HPDE6-E6E7 (cell line): ENCODE data around the gene HMOX1.

ENCODE experiments used
- DNase-seq: peaks from one replicate; pipeline ENCODE4 v3.0.0; 2011; ENCODE audit warnings: missing footprints; ENCODE audit errors: extremely low spot score

HMOX1 gene

DNA sequence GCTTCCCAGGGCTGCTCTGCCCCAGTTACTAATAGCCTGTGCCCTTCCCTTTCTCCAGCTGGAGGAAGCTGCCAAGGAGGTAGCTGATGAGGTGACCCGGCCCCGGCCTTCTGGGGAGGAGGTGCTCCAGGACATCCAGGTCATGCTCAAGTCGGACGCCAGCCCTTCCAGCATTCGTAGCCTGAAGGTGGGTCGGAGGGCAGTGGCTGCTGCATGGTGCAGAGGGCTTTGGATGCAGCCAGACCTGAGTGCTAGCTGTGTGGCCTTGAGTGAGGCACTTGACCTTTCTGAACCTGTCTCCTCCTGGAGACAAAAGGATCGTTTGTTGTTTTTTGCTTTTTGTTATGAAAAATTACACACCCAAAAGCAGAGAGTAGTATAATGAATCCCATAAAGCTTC lies 22.5 kb downstream of the HMOX1 start:
- no peak for DNase-seq

DNA sequence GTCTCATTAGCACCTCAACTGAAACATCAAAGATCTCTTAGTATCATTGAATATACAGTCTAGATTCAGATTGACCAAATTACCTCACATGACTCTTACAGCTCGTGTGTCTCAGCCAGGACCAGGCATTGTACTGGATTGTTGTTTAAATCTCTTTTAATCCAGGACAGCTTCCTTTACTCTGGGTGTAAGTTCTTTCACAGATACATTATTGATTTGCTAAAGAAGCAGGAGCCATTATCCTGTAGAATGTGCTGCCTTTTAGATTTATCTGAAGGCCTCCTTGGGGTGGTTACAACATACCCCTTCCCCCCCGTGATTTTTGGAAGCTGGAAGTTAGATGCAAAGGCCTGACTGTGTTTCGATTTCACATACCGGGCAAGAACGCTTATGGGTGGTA lies 23.3 kb downstream of the HMOX1 start:
- no peak for DNase-seq

DNA sequence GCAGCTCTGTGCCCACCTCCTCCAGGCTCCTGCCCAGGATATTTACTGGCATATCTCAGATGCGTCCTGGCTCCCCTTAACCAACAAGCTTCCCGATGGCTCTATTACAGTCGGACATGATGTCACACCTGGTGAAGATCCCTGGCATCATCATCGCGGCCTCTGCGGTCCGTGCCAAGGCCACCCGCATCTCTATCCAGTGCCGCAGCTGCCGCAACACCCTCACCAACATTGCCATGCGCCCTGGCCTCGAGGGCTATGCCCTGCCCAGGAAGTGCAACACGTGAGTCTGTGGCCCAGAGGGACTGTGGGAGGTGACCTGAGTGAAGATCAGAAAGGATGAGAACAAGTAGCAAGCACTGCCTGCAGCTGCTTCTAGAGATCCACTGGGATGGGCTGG lies 25.5 kb downstream of the HMOX1 start:
- no peak for DNase-seq

DNA sequence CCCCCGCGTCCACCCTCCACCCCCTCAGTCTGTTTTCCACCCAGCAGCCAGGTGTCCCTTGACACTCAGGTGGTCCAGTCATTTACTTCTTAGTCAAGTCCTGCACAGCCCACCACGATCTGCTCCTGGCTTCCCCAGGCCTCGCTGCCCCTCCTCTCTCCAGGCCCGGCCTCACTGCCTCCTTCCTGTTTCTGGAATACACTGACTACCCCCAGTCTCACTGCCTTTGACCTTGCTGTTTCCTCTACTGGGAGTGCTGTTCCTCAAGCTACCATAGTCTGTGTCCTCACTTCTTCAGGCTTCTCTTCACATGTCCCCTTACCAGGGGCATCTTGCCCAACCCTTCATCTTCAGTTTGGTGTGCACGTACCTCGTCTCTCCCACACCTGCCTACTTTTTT lies 26.5 kb downstream of the HMOX1 start:
- DNase-seq, result no peak

DNA sequence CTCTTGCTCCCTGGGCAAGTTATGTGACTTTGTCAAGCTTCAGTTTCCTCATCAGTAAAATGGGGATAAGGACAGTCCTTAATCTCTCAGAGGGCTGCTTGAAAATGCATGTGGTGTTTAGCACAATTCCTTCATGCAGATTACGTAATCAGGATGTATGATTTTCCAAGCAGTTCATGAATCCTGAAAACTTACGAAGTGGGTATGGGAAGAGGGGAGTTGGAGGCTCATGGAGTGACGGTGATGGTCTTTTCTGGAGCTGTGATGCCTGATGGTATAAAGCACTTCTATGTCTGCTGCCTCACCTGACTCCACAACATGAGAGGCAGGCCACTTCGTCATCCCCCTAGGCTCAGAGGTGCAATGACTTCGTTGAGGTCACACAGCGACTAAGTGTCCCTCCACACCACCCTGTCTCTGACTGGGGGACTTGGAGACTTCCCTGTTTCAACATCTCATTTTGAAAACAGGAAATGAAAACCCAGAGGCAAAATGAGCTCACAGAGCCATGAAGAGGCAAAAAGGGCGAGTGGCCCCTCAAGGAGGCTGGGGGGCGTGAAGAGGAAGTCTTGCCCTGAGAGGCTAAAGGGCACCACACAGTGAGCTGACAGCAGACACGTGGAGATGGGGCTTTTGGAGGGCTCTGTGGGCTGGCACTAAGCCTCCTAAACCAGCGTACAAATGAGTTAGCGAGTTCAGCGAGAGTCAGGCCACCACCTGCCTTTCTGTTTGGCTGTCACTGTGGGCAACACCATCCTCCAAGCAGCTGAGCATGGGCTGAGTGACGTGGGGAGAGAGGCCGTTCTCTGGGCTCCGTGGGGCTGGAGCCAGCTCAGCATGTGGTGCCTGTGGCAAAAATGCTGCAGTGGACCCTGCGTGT lies 29.1 kb downstream of the HMOX1 start:
- no peak for DNase-seq

DNA sequence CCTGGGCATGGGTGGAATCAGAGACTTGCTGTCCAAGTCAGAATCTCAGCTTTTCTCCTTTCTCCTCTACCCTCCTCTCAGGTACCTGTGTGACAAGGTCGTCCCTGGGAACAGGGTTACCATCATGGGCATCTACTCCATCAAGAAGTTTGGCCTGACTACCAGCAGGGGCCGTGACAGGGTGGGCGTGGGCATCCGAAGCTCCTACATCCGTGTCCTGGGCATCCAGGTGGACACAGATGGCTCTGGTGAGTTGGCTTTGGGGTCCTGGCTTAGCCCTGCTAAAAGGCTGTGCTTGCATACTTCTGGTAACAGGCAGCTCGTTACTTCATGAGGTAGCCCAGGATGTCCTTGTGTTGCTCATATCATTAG lies 29.8 kb downstream of the HMOX1 start:
- DNase-seq, result no peak

DNA sequence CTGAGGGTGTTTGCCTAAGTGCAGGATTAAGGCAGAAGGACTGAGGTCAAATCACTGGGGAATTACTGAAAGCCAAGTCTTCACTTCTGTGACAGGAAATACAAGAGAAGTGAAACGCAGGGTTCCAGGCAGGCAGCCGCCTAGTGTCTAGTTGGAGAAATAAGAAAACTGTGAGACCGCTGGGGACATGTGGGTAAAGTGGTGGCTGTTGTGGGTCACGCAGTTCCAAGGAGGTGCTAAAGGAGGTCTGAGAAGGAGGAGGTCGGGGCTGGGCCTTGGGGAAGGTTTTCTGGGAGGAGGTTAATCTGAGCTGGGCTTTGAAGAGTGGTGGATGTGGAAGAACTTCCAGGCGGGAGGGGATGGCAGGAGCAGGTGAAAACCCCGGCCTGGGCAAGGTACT lies 30.2 kb downstream of the HMOX1 start:
- no peak for DNase-seq

DNA sequence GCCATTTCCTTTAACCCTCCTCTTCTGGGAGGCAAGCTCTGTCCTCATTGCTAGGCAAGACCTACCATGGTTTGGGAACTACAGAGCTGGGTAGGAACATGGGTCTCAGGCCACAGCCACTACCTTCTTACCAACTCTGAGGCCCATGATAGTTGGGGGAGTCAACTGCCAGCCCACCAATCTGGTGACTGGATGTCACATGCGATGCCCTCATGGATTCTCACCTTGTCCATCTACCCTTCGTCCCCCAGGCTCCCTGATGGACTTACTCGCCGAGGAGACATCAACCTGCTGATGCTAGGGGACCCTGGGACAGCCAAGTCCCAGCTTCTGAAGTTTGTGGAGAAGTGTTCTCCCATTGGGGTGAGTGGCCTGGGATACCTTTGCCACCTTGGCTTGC lies 32.7 kb downstream of the HMOX1 start:
- DNase-seq, result no peak

DNA sequence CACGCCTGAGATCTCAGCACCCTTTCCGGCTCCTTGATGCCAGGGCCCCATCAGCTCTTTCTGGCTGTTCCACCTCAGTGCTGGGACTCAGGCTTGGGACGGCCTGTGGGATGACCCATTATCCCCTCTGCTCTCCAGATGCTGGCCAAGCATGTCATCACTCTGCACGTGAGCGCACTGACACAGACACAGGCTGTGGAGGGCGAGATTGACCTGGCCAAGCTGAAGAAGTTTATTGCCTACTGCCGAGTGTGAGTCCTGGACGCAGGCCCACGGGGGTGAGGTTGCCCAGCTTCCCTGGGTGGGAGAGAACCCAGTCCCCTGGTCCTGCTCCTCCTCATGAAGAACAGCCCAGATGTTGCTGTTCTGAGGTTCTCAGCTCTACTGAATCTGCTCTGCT lies 36.7 kb downstream of the HMOX1 start:
- no peak for DNase-seq

DNA sequence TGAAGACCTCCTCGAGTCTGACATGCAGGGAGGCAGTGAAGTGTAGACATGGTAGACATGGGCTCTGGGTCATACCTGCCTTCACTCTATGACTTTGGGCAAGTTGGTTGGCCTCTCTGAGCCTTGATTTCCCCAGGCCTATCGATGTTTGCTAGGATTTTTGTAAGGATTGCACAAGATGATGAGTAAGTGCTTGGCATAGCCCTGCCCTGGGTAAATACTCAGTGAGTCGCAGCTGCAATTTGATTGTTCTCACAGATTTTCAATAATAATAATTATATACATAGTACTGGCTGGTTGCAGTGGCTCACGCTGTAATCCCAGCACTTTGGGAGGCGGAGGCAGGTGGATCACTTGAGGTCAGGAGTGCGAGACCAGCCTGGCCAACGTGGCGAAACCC lies 37.2 kb downstream of the HMOX1 start:
- DNase-seq, result peak; percentile 28

DNA sequence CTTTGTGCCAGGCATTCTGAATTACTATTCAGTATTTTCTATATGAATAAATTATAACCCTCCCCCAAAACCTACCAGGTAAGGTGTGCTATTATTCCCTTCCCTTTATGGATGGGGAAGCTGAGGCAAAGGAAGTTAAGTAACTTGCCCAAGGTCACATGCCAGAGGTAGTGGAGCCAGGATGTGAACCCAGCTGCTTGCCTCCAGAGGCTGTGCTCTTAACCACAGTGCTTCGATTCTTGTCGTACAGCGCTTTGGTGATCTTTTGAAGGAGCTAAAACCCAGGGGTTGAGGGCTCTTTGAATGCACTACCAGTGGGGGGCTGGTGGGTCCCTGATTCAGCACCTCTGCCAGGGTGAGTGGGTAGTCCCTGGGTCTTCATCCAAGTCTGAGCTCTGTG lies 37.8 kb downstream of the HMOX1 start:
- DNase-seq, result no peak

DNA sequence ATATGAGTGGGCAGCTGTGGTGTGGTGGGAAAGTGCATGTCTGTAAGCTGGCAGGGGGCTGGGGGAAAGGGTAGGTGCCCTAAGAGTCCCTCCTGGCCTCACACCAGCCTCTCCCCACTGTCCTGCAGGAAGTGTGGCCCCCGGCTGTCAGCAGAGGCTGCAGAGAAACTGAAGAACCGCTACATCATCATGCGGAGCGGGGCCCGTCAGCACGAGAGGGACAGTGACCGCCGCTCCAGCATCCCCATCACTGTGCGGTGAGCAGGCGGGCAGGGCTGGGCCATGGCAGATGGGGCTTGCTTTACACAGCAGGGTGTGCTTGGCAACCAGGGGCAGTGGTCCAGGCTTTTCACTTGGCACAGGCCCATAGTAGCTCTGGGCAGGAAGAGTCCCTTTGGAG lies 38.9 kb downstream of the HMOX1 start:
- no peak for DNase-seq

DNA sequence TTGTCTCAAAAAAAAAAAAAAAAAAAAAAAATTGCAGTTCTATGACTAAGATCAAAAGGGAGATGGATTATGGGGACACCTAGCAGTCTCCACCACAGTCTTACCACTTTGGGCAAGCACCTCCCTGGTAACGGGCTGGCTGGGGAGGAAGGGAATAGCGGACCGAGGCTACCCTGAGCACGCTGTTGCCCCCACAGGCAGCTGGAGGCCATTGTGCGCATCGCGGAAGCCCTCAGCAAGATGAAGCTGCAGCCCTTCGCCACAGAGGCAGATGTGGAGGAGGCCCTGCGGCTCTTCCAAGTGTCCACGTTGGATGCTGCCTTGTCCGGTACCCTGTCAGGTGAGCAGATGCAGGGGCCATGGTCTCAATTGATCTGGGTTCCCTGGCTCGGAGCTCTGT lies 40.2 kb downstream of the HMOX1 start:
- DNase-seq, result no peak

DNA sequence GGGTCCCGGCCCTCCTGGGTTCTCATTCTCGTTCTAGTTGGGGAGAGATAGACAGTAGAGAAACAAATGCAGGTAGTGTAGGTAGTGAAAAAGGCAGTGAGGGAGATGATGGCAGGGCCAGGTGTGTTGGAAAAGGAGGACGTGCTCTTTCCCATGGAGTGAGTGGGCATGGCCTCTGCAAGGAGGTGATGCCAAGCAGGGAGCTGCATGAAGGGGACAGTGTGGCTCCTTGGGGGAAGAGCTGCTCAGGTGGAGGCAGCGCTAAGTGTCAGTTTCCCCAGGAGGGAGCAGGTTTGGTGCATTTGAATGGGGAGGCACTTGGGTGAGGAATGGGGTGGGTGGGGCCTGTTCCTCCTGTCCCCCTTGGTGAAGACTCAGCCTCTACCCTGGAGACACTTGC lies 41.2 kb downstream of the HMOX1 start:
- no peak for DNase-seq

DNA sequence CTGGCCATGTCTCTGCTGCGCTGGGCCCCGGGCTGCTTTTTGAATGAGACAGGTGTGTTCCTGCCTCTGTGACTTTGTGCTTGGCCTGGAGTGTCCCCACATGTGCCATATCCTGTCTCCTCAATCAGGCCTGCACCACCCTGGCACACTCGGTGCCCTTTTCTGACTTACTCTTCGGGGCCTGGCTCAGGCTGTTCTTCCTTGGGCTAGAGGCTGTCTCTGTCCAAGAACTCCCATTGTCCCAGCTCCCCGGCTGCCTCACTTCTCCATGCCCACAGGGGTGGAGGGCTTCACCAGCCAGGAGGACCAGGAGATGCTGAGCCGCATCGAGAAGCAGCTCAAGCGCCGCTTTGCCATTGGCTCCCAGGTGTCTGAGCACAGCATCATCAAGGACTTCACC lies 42.0 kb downstream of the HMOX1 start:
- no peak for DNase-seq

DNA sequence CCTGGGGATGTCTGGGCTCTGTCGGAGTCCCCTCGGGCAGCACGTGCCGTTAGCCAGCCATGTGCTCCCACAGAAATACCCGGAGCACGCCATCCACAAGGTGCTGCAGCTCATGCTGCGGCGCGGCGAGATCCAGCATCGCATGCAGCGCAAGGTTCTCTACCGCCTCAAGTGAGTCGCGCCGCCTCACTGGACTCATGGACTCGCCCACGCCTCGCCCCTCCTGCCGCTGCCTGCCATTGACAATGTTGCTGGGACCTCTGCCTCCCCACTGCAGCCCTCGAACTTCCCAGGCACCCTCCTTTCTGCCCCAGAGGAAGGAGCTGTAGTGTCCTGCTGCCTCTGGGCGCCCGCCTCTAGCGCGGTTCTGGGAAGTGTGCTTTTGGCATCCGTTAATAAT lies 43.2 kb downstream of the HMOX1 start:
- no peak for DNase-seq

DNA sequence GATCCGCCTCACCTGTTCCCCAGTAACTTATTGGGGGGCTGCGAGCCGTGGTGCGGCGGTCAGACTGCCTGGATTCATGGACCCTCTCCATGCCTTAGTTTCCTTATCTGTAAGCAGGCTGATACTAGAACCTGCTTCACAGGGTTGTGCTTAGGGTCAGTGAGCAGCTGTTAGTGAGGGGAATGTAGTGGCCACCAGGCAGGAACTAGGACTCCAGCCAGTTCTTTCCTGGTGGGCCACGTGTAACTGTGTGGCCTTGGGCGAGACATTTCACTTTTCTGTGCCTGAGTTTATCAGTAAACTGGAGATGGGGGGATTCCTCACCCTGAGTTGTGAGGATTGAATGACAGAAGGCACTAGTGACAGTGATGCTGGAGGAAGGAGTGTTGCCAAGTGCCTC lies 43.9 kb downstream of the HMOX1 start:
- no peak for DNase-seq

DNA sequence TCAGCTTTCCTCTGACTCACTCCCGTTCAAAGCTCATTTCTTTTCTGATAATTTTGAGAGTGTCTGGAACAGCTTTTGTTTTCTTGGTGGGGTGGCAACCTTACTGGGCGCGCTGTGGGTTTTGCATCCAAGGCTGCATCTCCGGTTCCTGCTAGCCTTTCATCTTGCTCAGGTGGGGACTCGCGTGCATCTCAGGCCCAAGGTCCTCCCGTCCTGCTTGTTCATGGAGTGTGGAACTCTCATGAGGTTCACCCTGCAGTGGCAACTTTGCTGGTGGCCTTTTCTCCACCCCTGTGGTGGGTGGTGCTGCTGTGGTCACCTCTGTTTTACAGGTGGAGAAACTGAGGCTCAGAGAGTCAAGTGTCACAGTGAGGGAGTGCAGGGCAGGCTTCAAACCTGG lies 44.6 kb downstream of the HMOX1 start:
- no peak for DNase-seq

DNA sequence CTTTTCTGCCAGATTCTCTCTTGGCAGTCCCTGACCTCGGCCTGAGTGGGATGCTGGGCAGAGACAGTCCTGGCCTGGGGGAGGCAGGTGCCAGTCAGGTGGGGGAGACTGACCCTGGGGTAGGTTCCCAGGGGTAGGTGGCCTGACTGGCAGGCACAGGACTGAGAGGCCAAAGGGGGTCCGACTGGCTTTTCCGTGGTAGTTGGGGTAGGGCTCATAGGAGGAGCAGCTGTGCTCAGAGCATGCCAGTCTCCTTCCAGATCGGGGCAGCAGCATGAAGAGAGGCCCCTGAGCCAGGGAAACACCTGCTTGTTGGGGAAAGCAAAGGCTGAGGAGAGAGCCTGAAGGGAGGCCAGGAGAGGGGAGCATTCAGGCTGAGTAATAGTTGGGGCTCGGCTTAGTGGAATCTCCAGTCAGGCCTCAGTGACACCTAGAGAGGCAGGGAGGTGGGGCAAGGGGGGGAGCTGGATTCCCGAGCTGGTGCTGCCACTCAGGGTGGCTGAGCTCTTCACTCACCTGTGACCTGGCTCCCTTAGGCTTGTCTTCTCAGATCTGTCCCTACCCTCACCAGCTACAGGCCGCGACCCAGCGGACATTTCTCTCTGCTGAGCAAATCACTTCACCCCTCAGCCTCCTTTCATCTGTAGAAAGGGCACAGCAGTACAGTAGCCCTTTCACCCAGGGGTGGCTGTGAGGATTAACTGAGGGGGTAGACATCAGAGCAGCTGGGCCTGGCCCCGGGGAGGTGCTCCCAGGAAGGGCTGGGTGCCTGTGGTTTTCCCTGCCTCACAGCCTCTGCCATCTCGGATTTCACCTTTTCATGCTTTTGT lies 45.3 kb downstream of the HMOX1 start:
- peak; percentile 49 for DNase-seq

DNA sequence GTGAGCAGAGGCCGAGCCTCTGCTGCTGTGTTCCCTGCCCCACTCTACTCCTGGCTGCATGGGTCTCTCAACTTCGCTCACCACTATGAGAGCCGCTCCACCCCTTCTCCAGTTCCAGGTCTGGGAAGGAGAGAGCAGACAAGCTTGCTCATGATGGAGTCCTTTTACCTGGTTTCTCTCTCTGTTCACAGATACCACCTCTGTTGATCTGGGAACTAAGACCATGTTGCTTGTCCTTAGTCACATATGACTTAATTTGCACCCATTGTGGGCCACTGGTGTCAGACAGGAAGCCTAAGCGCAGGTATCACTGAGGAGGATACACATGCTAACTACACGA lies 45.9 kb downstream of the HMOX1 start:
- DNase-seq, result no peak

DNA sequence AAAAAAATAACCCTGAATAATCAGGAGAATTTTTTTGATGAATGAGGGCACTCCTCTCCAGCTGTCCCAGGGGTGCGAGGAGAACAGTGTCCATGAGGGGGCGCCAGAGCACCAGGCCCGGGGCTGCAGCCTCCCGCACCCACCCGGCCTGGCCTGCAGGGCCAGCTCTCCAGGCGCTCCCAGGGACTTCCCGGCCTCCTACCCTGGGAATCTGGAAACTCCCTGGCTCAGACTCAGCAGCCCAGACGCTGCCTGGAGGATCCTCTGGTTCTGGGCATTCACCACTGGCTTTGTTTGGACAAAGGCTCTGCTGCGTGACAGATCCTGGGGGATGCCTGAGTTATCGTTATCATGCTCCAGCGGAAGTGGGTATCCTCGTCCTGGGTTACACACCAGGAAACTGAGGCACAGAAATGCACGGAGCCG lies 50.0 kb downstream of the HMOX1 start:
- peak; percentile 58 for DNase-seq

DNA sequence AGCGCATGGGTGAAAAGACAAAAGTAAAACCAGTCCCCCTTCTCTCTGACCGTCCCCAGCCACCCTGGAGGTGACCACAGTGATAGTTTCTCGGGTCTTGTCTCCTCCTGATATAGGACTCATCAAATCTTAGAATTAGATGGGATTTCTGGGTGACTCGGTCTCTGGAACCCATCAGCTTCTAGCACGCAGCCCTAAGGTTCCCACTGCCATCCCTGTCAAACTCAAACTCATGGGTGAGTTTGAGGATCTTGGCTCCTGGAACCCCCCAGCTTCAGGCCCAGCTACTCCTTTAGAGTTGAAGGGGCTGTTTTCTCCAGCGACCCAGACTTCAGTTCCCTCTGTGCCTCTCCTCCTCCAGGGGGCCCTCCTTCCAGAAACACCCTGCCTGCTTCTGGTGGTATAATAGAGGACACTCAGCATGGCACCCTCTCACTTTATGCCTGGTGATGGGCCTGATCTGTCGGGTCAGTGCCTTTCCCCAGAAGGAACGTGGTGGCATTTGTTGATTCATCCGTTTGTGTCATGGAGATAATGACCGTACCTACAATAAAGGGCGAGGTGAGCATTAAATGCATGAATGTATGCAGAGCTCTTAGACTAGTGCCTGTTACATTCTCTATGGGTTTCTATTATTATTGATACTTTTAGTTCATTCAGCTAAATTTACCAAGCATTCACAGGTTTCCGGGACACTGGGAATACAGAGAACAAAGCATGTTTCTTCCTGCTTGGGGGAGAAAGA lies 50.8 kb downstream of the HMOX1 start:
- DNase-seq, result no peak
